SU-DHL-6 (cell line): ENCODE results near the gene RPTOR.

Experiments
- H2AFZ ChIP-seq: fragments of 200-600 bp; sonication (generic); 2 replicates; pipeline ENCODE4 v1.6.1; 2014; ENCODE audit warnings: low read depth, mild to moderate bottlenecking, moderate library complexity, mixed read lengths, antibody characterized with exemption, low read length; ENCODE audit not compliant: severe bottlenecking
- H3F3A ChIP-seq: fragments of 200-600 bp; shearing (Covaris generic); 2 replicates; pipeline ENCODE4 v1.6.0; 2016; ENCODE audit warnings: antibody characterized with exemption, mild to moderate bottlenecking; ENCODE audit not compliant: insufficient read depth
- H3K27ac ChIP-seq: fragments of 200-600 bp; sonication (generic); 2 replicates; pipeline ENCODE4 v1.5.1; 2016; ENCODE audit warnings: low read depth, mild to moderate bottlenecking, low read length, moderate library complexity, mixed read lengths
- H3K27me3 ChIP-seq: fragments of 200-600 bp; sonication (generic), shearing (Covaris generic); 2 replicates; pipeline ENCODE4 v1.6.0; 2014; ENCODE audit warnings: mild to moderate bottlenecking, low read length
- H3K36me3 ChIP-seq: fragments of 200-600 bp; sonication (generic); 2 replicates; pipeline ENCODE4 v1.6.1; 2014; ENCODE audit warnings: mild to moderate bottlenecking, low read length, mixed read lengths
- H3K4me2 ChIP-seq: fragments of 300-600, 200-600 bp; shearing (Covaris generic), sonication (generic); 2 replicates; pipeline ENCODE4 v1.6.0; 2014; ENCODE audit warnings: low read length, low read depth, mild to moderate bottlenecking; ENCODE audit not compliant: poor library complexity, severe bottlenecking
- H3K4me3 ChIP-seq: fragments of 200-600 bp; sonication (generic); 2 replicates; pipeline ENCODE4 v1.5.1; 2014; ENCODE audit warnings: antibody characterized with exemption, low read length, mild to moderate bottlenecking, mixed read lengths; ENCODE audit not compliant: insufficient read depth, poor library complexity, severe bottlenecking
- H3K79me2 ChIP-seq: fragments of 200-600 bp; sonication (generic); 2 replicates; pipeline ENCODE4 v1.6.1; 2014; ENCODE audit warnings: mild to moderate bottlenecking, low read length, moderate library complexity; ENCODE audit not compliant: insufficient read depth
- H3K9ac ChIP-seq: fragments of 200-600 bp; sonication (generic); 2 replicates; pipeline ENCODE4 v1.7.0; 2014; ENCODE audit warnings: mild to moderate bottlenecking, low read length
- H3K9me2 ChIP-seq: fragments of 200-600 bp; sonication (generic); replicated peaks from 2 replicates; pipeline ENCODE4 v1.6.1; 2014; ENCODE audit warnings: low read length; ENCODE audit not compliant: insufficient read depth
- H3K9me3 ChIP-seq: fragments of 200-600 bp; sonication (generic); 2 replicates; pipeline ENCODE4 v1.6.1; 2014; ENCODE audit warnings: low read length, mixed read lengths; ENCODE audit not compliant: insufficient read depth
- H4K20me1 ChIP-seq: fragments of 200-600 bp; sonication (generic); 2 replicates; pipeline ENCODE4 v1.6.1; 2014; ENCODE audit warnings: low read depth, mild to moderate bottlenecking, antibody characterized with exemption, low read length, moderate library complexity, mixed read lengths
- EZH2phosphoT487 ChIP-seq: fragments of 200-600 bp; sonication (generic), shearing (Covaris generic); conservative IDR thresholded peaks from 2 replicates; pipeline ENCODE4 v1.6.1; 2018; ENCODE audit warnings: mild to moderate bottlenecking, antibody characterized with exemption, low read length, moderate library complexity, mixed read lengths
- TF ChIP-seq, protein P1 (sequence below): fragments of 200-600 bp; sonication (generic); IDR thresholded peaks from one replicate; pipeline ENCODE4 v1.5.1; 2017; ENCODE audit warnings: antibody characterized with exemption, mild to moderate bottlenecking, low read length, moderate library complexity; ENCODE audit not compliant: insufficient read depth, poor library complexity, severe bottlenecking

The RPTOR gene

DNA sequence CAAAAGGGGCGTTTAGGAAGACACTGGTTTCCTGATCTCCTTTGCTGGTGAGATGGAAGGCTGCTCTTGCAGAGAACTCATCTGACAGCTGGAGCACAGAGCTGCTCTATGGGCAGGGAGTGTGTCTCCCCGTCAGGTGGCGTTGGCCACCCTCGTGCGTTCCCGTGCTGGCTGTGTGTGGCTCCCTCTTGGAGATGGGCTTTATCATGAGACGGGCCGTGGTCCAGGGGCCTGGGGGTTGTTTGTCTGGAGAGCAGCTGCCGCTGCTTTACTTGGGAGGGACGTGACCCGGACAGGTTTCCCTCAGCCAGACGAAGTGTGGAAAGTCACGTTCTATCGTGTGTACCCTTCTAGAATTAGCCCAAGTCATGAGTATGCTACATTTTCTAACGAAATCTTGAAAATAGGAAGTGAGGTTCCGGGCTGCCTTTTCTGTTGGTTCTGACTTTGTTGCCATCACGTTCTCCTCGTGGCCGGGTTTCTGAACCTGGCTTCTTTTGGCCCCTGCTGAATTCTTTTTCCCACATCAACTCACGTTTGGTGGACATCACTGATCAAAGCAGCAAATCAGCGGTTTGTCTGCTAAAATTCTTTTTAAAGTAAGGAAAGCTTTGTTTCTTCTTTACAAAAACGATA lies 341.4 kb downstream of the RPTOR start:
- no peak overlapping the region for H3K27ac ChIP-seq

DNA sequence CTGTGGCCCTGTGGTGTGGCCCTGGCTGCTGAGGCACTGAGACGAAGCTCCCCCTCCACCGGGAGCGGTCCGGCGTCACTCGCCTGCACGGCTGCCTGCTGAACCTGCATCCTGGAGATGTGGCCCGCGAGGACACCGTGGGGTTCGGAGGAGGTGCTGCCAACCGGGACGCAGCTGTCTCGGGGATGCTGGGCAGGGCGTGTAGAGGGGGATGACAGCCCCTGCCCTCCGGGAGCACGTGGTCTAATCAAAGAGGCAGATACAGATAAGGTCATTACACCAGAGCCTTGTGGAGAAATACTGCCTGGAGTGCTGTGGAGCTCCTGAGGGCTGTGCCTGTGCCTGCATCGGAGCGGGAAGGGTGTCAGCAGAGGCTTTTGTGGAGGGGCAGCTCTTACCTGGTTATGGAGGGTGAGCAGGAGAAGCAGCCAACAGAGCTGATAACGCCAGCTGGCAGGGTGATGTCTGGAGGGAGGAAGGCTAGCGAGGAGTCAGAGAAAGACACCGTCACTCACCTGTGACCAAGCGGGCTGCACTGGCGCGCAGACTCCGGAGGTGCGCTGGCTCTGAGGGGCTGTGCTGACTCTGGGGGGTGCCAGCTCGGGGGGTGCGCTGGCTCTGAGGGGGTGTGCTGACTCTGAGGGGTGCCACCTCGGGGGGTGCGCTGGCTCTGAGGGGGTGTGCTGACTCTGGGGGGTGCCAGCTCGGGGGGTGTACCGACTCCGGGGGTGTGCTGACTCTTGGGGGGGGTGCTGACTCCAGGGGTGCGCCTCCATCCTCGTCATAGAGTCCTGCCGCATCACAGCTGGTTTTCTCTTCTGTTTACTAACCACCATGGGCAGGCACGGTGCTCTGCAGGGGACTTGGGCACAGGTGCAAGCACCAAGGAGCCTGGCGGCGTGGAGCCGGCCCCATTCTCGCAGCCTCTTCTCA lies 342.3 kb downstream of the RPTOR start:
- Histone ChIP-seq H3K9me2 (no peaks in the 10 kb centered on the region), H2AFZ (no peak overlapping the region), H3K27ac (no peak overlapping the region), H4K20me1 (no peaks in the 10 kb centered on the region), H3K36me3 (no peaks in the 10 kb centered on the region), H3K9ac (no peak overlapping the region), H3K4me3 (no peak overlapping the region), H3F3A (no peaks in the 10 kb centered on the region), H3K9me3 (no peaks in the 10 kb centered on the region), H3K4me2 (no peak overlapping the region), H3K79me2 (no peaks in the 10 kb centered on the region), H3K27me3 (no peaks in the 10 kb centered on the region)
- TF ChIP-seq, protein P1, sequence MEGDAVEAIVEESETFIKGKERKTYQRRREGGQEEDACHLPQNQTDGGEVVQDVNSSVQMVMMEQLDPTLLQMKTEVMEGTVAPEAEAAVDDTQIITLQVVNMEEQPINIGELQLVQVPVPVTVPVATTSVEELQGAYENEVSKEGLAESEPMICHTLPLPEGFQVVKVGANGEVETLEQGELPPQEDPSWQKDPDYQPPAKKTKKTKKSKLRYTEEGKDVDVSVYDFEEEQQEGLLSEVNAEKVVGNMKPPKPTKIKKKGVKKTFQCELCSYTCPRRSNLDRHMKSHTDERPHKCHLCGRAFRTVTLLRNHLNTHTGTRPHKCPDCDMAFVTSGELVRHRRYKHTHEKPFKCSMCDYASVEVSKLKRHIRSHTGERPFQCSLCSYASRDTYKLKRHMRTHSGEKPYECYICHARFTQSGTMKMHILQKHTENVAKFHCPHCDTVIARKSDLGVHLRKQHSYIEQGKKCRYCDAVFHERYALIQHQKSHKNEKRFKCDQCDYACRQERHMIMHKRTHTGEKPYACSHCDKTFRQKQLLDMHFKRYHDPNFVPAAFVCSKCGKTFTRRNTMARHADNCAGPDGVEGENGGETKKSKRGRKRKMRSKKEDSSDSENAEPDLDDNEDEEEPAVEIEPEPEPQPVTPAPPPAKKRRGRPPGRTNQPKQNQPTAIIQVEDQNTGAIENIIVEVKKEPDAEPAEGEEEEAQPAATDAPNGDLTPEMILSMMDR: no peak
- TF ChIP-seq EZH2phosphoT487: no peak

More for the DNA sequence above, 341.4 kb downstream of the RPTOR start:
- H3K9ac ChIP-seq: no peak overlapping the region
- H4K20me1 ChIP-seq: no peaks in the 10 kb centered on the region
- no peaks in the 10 kb centered on the region for H3K27me3 ChIP-seq
- H2AFZ ChIP-seq: no peak overlapping the region
- no peak overlapping the region for H3K4me3 ChIP-seq
- H3F3A ChIP-seq: no peaks in the 10 kb centered on the region
- no peaks in the 10 kb centered on the region for H3K79me2 ChIP-seq
- H3K9me3 ChIP-seq: no peaks in the 10 kb centered on the region
- H3K4me2 ChIP-seq: no peak overlapping the region
- H3K36me3 ChIP-seq: no peaks in the 10 kb centered on the region
- H3K9me2 ChIP-seq: no peaks in the 10 kb centered on the region
- no peak for TF ChIP-seq EZH2phosphoT487
- TF ChIP-seq, protein P1: no peak

DNA sequence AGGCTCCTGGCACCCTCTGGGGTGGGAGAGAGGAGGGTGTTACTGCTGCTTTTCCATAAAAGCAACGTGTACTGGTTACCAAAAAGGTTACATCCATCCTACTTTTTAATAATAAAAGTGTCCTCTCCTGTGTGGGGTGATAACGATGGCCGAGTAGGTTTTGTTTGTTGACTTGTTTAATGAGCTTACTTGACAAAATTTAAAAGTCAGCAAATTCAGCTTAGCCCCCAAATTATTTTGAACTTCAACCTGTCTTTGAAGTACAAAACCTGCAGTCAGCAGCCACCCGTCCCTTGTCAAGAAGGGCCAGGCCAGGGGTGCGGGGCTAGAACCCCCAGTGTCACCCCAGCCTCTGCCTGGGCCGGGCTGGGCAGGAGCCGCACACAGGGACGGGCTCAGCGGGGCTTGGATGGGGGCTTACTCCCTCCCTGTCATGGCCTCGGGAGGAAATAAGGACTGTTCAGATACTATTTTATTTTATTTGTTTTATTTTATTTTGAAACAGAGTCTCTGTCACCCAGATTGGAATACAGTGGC lies 343.1 kb downstream of the RPTOR start:
- H3K27ac ChIP-seq: no peak overlapping the region
- no peaks in the 10 kb centered on the region for H3K79me2 ChIP-seq
- H3K36me3 ChIP-seq: no peaks in the 10 kb centered on the region
- H3K4me2 ChIP-seq: no peak overlapping the region
- H3K27me3 ChIP-seq: no peaks in the 10 kb centered on the region
- no peak overlapping the region for H3K4me3 ChIP-seq
- no peak overlapping the region for H3K9ac ChIP-seq
- no peaks in the 10 kb centered on the region for H3K9me2 ChIP-seq
- H4K20me1 ChIP-seq: no peaks in the 10 kb centered on the region
- TF ChIP-seq, protein P1: no peak
- no peak for TF ChIP-seq EZH2phosphoT487
- H3F3A ChIP-seq: no peaks in the 10 kb centered on the region
- no peak overlapping the region for H2AFZ ChIP-seq
- H3K9me3 ChIP-seq: no peaks in the 10 kb centered on the region
